Bone marrow (tissue), 2 donors: ENCODE results near the gene CHMP3.
"Not testable (repeated sequence)": the region's sequence is repeated elsewhere in the genome, so short reads cannot be mapped to it uniquely, and the experiment has no call there.

Source experiments
- DNase-seq, 2 donors: peaks; one replicate each; lab custom pipeline; 2025; lab: John Stamatoyannopoulos, UW

Gene CHMP3

GRCh38 chr2:86562922-86563649 lies at the start of gene CHMP3:
Gene CHMP3 (minus strand): TSS chr2:86563443. CDS start chr2:86563348, 95 bp downstream.
- peak; percentile 90 to 96 for DNase-seq

GRCh38 chr2:86610871-86611270 lies 47.6 kb upstream of the CHMP3 start:
- no peak for DNase-seq

- no peak for DNase-seq
These were observed 45.7 kb upstream of the CHMP3 start for GRCh38 chr2:86608832-86609410.

GRCh38 chr2:86603905-86604304 lies 40.7 kb upstream of the CHMP3 start:
- no peak for DNase-seq

GRCh38 chr2:86598966-86599365 lies 35.7 kb upstream of the CHMP3 start:
- DNase-seq = no peak

GRCh38 chr2:86596118-86596517 lies 32.9 kb upstream of the CHMP3 start:
- no peak for DNase-seq

- DNase-seq = no peak
These were observed 30.0 kb upstream of the CHMP3 start for GRCh38 chr2:86593266-86593665.

GRCh38 chr2:86592547-86593230 lies 29.4 kb upstream of the CHMP3 start:
- DNase-seq = no peak

- DNase-seq = not testable (repeated sequence)
These were observed 26.5 kb upstream of the CHMP3 start for GRCh38 chr2:86589701-86590100.

- DNase-seq = peak in 1 of 2 donors; percentile 95
These were observed 21.1 kb upstream of the CHMP3 start for GRCh38 chr2:86584151-86584913.

GRCh38 chr2:86580560-86580959 lies 17.3 kb upstream of the CHMP3 start:
- no peak for DNase-seq

- DNase-seq = no peak
These were observed 14.7 kb upstream of the CHMP3 start for GRCh38 chr2:86577817-86578456.

- no peak for DNase-seq
These were observed 6.8 kb upstream of the CHMP3 start for GRCh38 chr2:86570059-86570458.

- no peak for DNase-seq
These were observed 3.6 kb upstream of the CHMP3 start for GRCh38 chr2:86566821-86567190.

GRCh38 chr2:86566158-86566820 lies 3.0 kb upstream of the CHMP3 start:
- no peak for DNase-seq

- no peak for DNase-seq
These were observed 413 bp upstream of the CHMP3 start for GRCh38 chr2:86563650-86564061.

GRCh38 chr2:86562485-86562921 lies 740 bp downstream of the CHMP3 start:
- no peak for DNase-seq

GRCh38 chr2:86557836-86558235 lies 5.4 kb downstream of the CHMP3 start:
- peak in 1 of 2 donors; percentile 30 for DNase-seq

- DNase-seq = no peak
These were observed 6.7 kb downstream of the CHMP3 start for GRCh38 chr2:86556508-86556907.

- DNase-seq = no peak
These were observed 10.4 kb downstream of the CHMP3 start for GRCh38 chr2:86552889-86553288.
